PC-9 (cell line): ENCODE results near the gene SEC16B. TPM values are rescaled to one million over a fixed set of nuclear protein-coding genes. Genes with fewer than 3 reads are reported as not detected.
"Not testable (repeated sequence)": the region's sequence is repeated elsewhere in the genome, so short reads cannot be mapped to it uniquely, and the experiment has no call there.

Experiments
- BruUV-seq: library from RNA; stranded (reverse); fragments of 400-500 nt; replicated peaks from 2 replicates; lab custom pipeline; 2021; lab: Mats Ljungman, UMichigan
- CTCF ChIA-PET: fragments of 300-600 bp; sonication (Branson Sonifier 250); formaldehyde crosslinking; loops from one replicate; lab custom pipeline; 2022; ENCODE audit warnings: antibody characterized with exemption; lab: Charles Lee
- POLR2A ChIA-PET: fragments of 300-600 bp; sonication (Branson Sonifier 250); formaldehyde crosslinking; loops from one replicate; lab custom pipeline; 2022; ENCODE audit warnings: antibody characterized with exemption; ENCODE audit not compliant: unreplicated experiment; lab: Charles Lee
- DNase-seq, 2 experiments: peaks; one replicate each; pipeline versions ENCODE4 v3.0.0 to v3.0.0-alpha.2; 2015 to 2022; ENCODE audit warnings: mixed read lengths in 1 of 2
- H2AFZ ChIP-seq: fragments of 200-600 bp; sonication (generic); 2 replicates; pipeline ENCODE4 v1.8.1; 2017; ENCODE audit warnings: antibody characterized with exemption
- H3F3A ChIP-seq: fragments of 200-600 bp; sonication (generic); 2 replicates; pipeline ENCODE4 v1.8.1; 2017; ENCODE audit warnings: antibody characterized with exemption, mild to moderate bottlenecking, low read depth; ENCODE audit not compliant: insufficient read depth
- H3K27ac ChIP-seq: fragments of 200-600 bp; sonication (generic); 2 replicates; pipeline ENCODE4 v1.6.1; 2016; ENCODE audit warnings: mixed run types
- H3K27me3 ChIP-seq: fragments of 200-600 bp; sonication (generic); 2 replicates; pipeline ENCODE4 v1.6.1; 2016; ENCODE audit warnings: low read depth, mixed run types; ENCODE audit not compliant: insufficient read depth
- H3K36me3 ChIP-seq: fragments of 200-600 bp; sonication (generic); 2 replicates; pipeline ENCODE4 v1.6.1; 2016; ENCODE audit warnings: low read depth, mixed run types
- H3K4me1 ChIP-seq: fragments of 200-600 bp; sonication (generic); replicated peaks from 2 replicates; pipeline ENCODE4 v1.6.1; 2016; ENCODE audit warnings: mixed run types; ENCODE audit not compliant: insufficient read depth
- H3K4me2 ChIP-seq: fragments of 200-600 bp; sonication (generic); 2 replicates; pipeline ENCODE4 v1.6.1; 2017; ENCODE audit warnings: mixed run types
- H3K4me3 ChIP-seq: fragments of 200-600 bp; sonication (generic); 2 replicates; pipeline ENCODE4 v1.6.1; 2016; ENCODE audit warnings: mixed run types
- H3K79me2 ChIP-seq: fragments of 200-600 bp; sonication (generic); 2 replicates; pipeline ENCODE4 v1.6.1; 2017; ENCODE audit warnings: low read depth, mixed run types
- H3K9me2 ChIP-seq: fragments of 200-600 bp; sonication (generic); 2 replicates; pipeline ENCODE4 v1.8.1; 2017; ENCODE audit warnings: mild to moderate bottlenecking; ENCODE audit not compliant: insufficient read depth
- H3K9me3 ChIP-seq: fragments of 200-600 bp; sonication (generic); 2 replicates; pipeline ENCODE4 v1.8.1; 2016; ENCODE audit warnings: low read depth; ENCODE audit not compliant: insufficient read depth
- H4K20me1 ChIP-seq: fragments of 200-600 bp; sonication (generic); 2 replicates; pipeline ENCODE4 v1.8.1; 2017; ENCODE audit not compliant: insufficient read depth
- EZH2 ChIP-seq: fragments of 200-600 bp; sonication (generic); IDR thresholded peaks from 2 replicates; pipeline ENCODE4 v1.8.0; 2017; ENCODE audit warnings: antibody characterized with exemption, low read depth
- intact Hi-C: fragments of 100-400 bp; cut with micrococcal nuclease; formaldehyde crosslinking; loops from one replicate; pipeline ENCODE4 v1.10.0; 2022; ENCODE audit not compliant: unreplicated experiment
- total RNA-seq: library from RNA; stranded (reverse); gene quantifications from 2 replicates; pipeline ENCODE4 v1.2.3, GENCODE V29; 2021
- TF ChIP-seq, protein P1 (sequence below): fragments of 200-600 bp; sonication (generic); conservative IDR thresholded peaks from 2 replicates; pipeline ENCODE4 v1.6.1; 2017; ENCODE audit warnings: mixed run types, antibody characterized with exemption, mild to moderate bottlenecking, moderate library complexity

Gene SEC16B
- total RNA-seq, 1 experiment from 2014 or later, result 2.0 TPM

GRCh38 chr1:177996957-177997356, 27.1 kb upstream of the SEC16B start:
- H4K20me1 ChIP-seq, result no peaks in the 10 kb centered on the region
- no peak for TF ChIP-seq EZH2
- TF ChIP-seq, protein P1, sequence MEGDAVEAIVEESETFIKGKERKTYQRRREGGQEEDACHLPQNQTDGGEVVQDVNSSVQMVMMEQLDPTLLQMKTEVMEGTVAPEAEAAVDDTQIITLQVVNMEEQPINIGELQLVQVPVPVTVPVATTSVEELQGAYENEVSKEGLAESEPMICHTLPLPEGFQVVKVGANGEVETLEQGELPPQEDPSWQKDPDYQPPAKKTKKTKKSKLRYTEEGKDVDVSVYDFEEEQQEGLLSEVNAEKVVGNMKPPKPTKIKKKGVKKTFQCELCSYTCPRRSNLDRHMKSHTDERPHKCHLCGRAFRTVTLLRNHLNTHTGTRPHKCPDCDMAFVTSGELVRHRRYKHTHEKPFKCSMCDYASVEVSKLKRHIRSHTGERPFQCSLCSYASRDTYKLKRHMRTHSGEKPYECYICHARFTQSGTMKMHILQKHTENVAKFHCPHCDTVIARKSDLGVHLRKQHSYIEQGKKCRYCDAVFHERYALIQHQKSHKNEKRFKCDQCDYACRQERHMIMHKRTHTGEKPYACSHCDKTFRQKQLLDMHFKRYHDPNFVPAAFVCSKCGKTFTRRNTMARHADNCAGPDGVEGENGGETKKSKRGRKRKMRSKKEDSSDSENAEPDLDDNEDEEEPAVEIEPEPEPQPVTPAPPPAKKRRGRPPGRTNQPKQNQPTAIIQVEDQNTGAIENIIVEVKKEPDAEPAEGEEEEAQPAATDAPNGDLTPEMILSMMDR, result no peak
- no peaks in the 10 kb centered on the region for H3F3A ChIP-seq
- DNase-seq, result no peak
- H3K79me2 ChIP-seq, result no peaks in the 10 kb centered on the region
- no peaks in the 10 kb centered on the region; the same call in 1 of the 2 replicates for H3K27me3 ChIP-seq
- no peak overlapping the region for H3K4me3 ChIP-seq
- BruUV-seq, result no TSS peak
- H3K27ac ChIP-seq, result no peak overlapping the region
- no peaks in the 10 kb centered on the region for H3K36me3 ChIP-seq
- POLR2A ChIA-PET, result no interaction called here
- intact Hi-C loops, result no loop called here
- H3K9me2 ChIP-seq, result no peaks in the 10 kb centered on the region
- no peaks in the 10 kb centered on the region for H3K9me3 ChIP-seq
- CTCF ChIA-PET, result no interaction called here
- H3K4me1 ChIP-seq, result no peaks in the 10 kb centered on the region
- no peak overlapping the region for H3K4me2 ChIP-seq
- H2AFZ ChIP-seq, result no peak overlapping the region

DNA sequence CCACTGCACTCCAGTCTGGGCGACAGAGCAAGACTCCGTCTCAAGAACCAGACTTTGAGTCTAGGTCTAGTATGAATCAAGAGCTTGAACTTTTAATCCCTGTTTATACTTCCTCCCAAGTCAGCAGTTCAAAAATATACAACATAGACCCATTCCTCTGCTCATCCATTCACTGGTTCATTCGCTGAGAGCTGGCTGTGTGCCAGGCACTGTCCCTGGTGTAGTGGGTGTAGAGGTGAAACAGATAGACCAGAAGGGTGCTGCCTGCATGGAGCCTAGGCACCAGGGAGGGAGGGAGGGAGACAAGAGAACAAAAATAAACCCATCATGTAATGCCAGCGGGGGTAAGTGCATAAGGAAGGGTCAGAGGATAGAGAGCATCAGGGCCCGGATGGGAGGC, 25.5 kb upstream of the SEC16B start:
- TF ChIP-seq, protein P1, result no peak
- no peak for TF ChIP-seq EZH2
- H3K79me2 ChIP-seq, result no peaks in the 10 kb centered on the region
- H3K27me3 ChIP-seq, result no peaks in the 10 kb centered on the region; the same call in 1 of the 2 replicates
- no peak for DNase-seq
- H3K27ac ChIP-seq, result no peak overlapping the region
- intact Hi-C loops, result no loop called here
- H3K9me3 ChIP-seq, result no peaks in the 10 kb centered on the region
- no peak overlapping the region for H2AFZ ChIP-seq
- no TSS peak for BruUV-seq
- H3K4me1 ChIP-seq, result no peaks in the 10 kb centered on the region
- H3F3A ChIP-seq, result no peaks in the 10 kb centered on the region
- no peaks in the 10 kb centered on the region for H3K9me2 ChIP-seq
- ChIA-PET POLR2A (no interaction called here), CTCF (no interaction called here)
- H3K36me3 ChIP-seq, result no peaks in the 10 kb centered on the region
- no peak overlapping the region for H3K4me2 ChIP-seq
- no peak overlapping the region for H3K4me3 ChIP-seq
- no peaks in the 10 kb centered on the region for H4K20me1 ChIP-seq

DNA sequence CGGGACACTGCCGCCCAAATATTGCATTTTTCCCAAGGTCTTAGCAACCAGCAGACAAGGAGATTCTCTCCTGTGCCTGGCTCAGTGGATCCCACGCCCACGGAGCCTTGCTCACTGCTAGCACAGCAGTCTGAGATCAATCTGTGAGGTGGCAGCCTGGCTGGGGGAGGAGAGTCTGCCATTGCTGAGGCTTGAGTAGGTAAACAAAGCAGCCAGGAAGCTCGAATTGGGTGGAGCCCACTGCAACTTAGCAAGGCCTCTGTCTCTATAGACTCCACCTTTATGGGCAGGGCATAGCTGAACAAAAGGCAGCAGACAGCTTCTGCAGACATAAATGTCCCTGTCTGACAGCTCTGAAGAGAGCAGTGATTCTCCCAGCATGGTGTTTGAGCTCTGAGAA, 16.4 kb upstream of the SEC16B start:
- H4K20me1 ChIP-seq, BruUV-seq, H3K36me3 ChIP-seq, CTCF ChIA-PET, H3K9me2 ChIP-seq, H3K4me3 ChIP-seq, H3K27ac ChIP-seq, H3K9me3 ChIP-seq, H3K27me3 ChIP-seq, intact Hi-C loops, POLR2A ChIA-PET, H3F3A ChIP-seq, DNase-seq, H3K4me1 ChIP-seq, H3K79me2 ChIP-seq: not testable (repeated sequence)
- H2AFZ ChIP-seq, result 0 out of 2 replicates have a peak overlapping the region, but pooled peaks have one; percentile 26
- H3K4me2 ChIP-seq, result peak overlapping the region; percentile 35; the same call in 1 of the 2 replicates

GRCh38 chr1:177984761-177985160, 14.9 kb upstream of the SEC16B start:
- Histone ChIP-seq H3K4me1 (no peaks in the 10 kb centered on the region), H4K20me1 (no peaks in the 10 kb centered on the region), H2AFZ (no peak overlapping the region), H3F3A (no peaks in the 10 kb centered on the region), H3K79me2 (no peaks in the 10 kb centered on the region), H3K9me3 (no peaks in the 10 kb centered on the region; the same call in 1 of the 2 replicates), H3K4me3 (no peak overlapping the region), H3K9me2 (no peaks in the 10 kb centered on the region), H3K27me3 (no peaks in the 10 kb centered on the region), H3K27ac (no peak overlapping the region), H3K36me3 (no peaks in the 10 kb centered on the region), H3K4me2 (no peak overlapping the region)
- intact Hi-C loops, result no loop called here
- no peak for TF ChIP-seq EZH2
- BruUV-seq, result no TSS peak
- DNase-seq, result no peak
- ChIA-PET CTCF (no interaction called here), POLR2A (no interaction called here)
